HCT116 (cell line): ENCODE data around the gene KCNMB2. TPM values are rescaled to one million over a fixed set of nuclear protein-coding genes. Genes with fewer than 3 reads are reported as not detected.

Source experiments
- ATAC-seq: fragments of 200-7000 bp; cut with Tn5 transposase; 2 replicates; pipeline ENCODE4 v1.9.1; 2020; ENCODE audit warnings: mild to moderate bottlenecking, moderate library complexity
- BruUV-seq: library from RNA; stranded (reverse); fragments of 400-500 nt; replicated peaks from 2 replicates; lab custom pipeline; 2021; lab: Mats Ljungman, UMichigan
- CTCF ChIA-PET: fragments of 300-600 bp; sonication (Branson Sonifier 250); formaldehyde crosslinking; loops from one replicate; lab custom pipeline; 2021; ENCODE audit warnings: antibody characterized with exemption; lab: Charles Lee
- POLR2A ChIA-PET: fragments of 300-600, 350-600 bp; sonication (Branson Sonifier 250); formaldehyde crosslinking; loops from one replicate; lab custom pipeline; 2021; ENCODE audit warnings: antibody characterized with exemption; lab: Charles Lee
- RAD21 ChIA-PET, 2 experiments: fragments of 300-600 bp; sonication (Branson Sonifier 250); formaldehyde crosslinking; loops; one replicate each; lab custom pipeline; 2023; ENCODE audit warnings: low total read pairs in 2 of 2; ENCODE audit not compliant: uncharacterized antibody in 2 of 2, unreplicated experiment in 2 of 2, low non-redundant PET in 1 of 2; lab: Charles Lee
- DNase-seq: peaks from one replicate; pipeline ENCODE4 v3.0.0-alpha.2; 2010; ENCODE audit warnings: low read depth, low spot score
- H2AFZ ChIP-seq: fragments of 200-600 bp; shearing (Covaris generic), sonication (generic); 2 replicates; pipeline ENCODE4 v1.6.1; 2017; ENCODE audit warnings: low read depth, mixed run types, mixed read lengths, antibody characterized with exemption, low read length; ENCODE audit not compliant: poor library complexity, severe bottlenecking
- H3K27ac ChIP-seq: 2 replicates; pipeline ENCODE4 v1.5.1; 2012; ENCODE audit warnings: low read depth, low read length
- H3K27me3 ChIP-seq: fragments of 200-600 bp; sonication (generic); 2 replicates; pipeline ENCODE4 v1.6.1; 2016; ENCODE audit warnings: mixed run types, low read length, mixed read lengths; ENCODE audit not compliant: insufficient read depth
- H3K36me3 ChIP-seq, 2 experiments: fragments of 200-500 bp in 1 of 2; fragments of 200-600 bp in 1 of 2; sonication (Bioruptor generic) in 1 of 2; sonication (generic) in 1 of 2; 2 replicates each; pipeline versions ENCODE4 v1.5.1 to v1.6.1; 2014 to 2016; ENCODE audit warnings: low read length in 2 of 2, inconsistent platforms in 1 of 2, mixed read lengths in 1 of 2, mixed run types in 1 of 2; ENCODE audit not compliant: insufficient read depth in 2 of 2, control insufficient read depth in 1 of 2
- H3K4me1 ChIP-seq, 2 experiments: fragments of 200-600 bp in 1 of 2; sonication (generic) in 1 of 2; 2 replicates each; pipeline versions ENCODE4 v1.5.1 to v1.6.1; 2012 to 2017; ENCODE audit warnings: low read length in 2 of 2, inconsistent platforms in 1 of 2, mild to moderate bottlenecking in 1 of 2, mixed read lengths in 1 of 2, mixed run types in 1 of 2, moderate library complexity in 1 of 2; ENCODE audit not compliant: insufficient read depth in 2 of 2, control insufficient read depth in 1 of 2
- H3K4me2 ChIP-seq: fragments of 200-600 bp; sonication (generic); 2 replicates; pipeline ENCODE4 v1.6.1; 2017; ENCODE audit warnings: mixed run types, low read length, mixed read lengths
- H3K4me3 ChIP-seq, 2 experiments: fragments of 200-600 bp in 1 of 2; sonication (generic) in 1 of 2; replicated peaks in 1 of 2; 2 replicates each; pipeline ENCODE4 v1.5.1; 2011 to 2016; ENCODE audit warnings: low read length in 2 of 2, control low read depth in 1 of 2, low read depth in 1 of 2, mild to moderate bottlenecking in 1 of 2, mixed read lengths in 1 of 2, mixed run types in 1 of 2
- H3K79me2 ChIP-seq: fragments of 200-600 bp; sonication (generic); 2 replicates; pipeline ENCODE4 v1.6.1; 2017; ENCODE audit warnings: mild to moderate bottlenecking, mixed run types, low read length, moderate library complexity, mixed read lengths; ENCODE audit not compliant: insufficient read depth
- H3K9ac ChIP-seq: fragments of 200-600 bp; sonication (generic); 2 replicates; pipeline ENCODE4 v1.6.1; 2016; ENCODE audit warnings: low read length, mixed read lengths
- H3K9me2 ChIP-seq: fragments of 200-600 bp; sonication (generic), shearing (Covaris generic); 2 replicates; pipeline ENCODE4 v1.6.1; 2017; ENCODE audit warnings: mixed run types, mild to moderate bottlenecking, moderate library complexity; ENCODE audit not compliant: insufficient read depth
- H3K9me3 ChIP-seq, 2 experiments: fragments of 200-500 bp in 1 of 2; fragments of 200-600 bp in 1 of 2; sonication (Bioruptor generic) in 1 of 2; sonication (generic) in 1 of 2; 2 replicates each; pipeline ENCODE4 v1.6.1; 2014 to 2017; ENCODE audit warnings: low read length in 2 of 2, mixed read lengths in 2 of 2, inconsistent platforms in 1 of 2, low read depth in 1 of 2, mild to moderate bottlenecking in 1 of 2, mixed run types in 1 of 2, moderate library complexity in 1 of 2; ENCODE audit not compliant: control insufficient read depth in 1 of 2, insufficient read depth in 1 of 2
- H4K20me1 ChIP-seq: fragments of 200-600 bp; sonication (generic), shearing (Covaris generic); 2 replicates; pipeline ENCODE4 v1.6.1; 2017; ENCODE audit warnings: mixed run types, mild to moderate bottlenecking, moderate library complexity; ENCODE audit not compliant: insufficient read depth
- CBX3 ChIP-seq: IDR thresholded peaks from 2 replicates; pipeline ENCODE4 v1.6.1; 2012; ENCODE audit warnings: low read depth
- CEBPB ChIP-seq: IDR thresholded peaks from 2 replicates; pipeline ENCODE4 v1.6.1; 2012; ENCODE audit warnings: low read depth
- ELF1 ChIP-seq: IDR thresholded peaks from 2 replicates; pipeline ENCODE4 v1.6.1; 2012; ENCODE audit warnings: low read depth, borderline replicate concordance
- EZH2phosphoT487 ChIP-seq: fragments of 200-600 bp; IDR thresholded peaks from 2 replicates; pipeline ENCODE4 v1.6.1; 2018; ENCODE audit warnings: antibody characterized with exemption, borderline replicate concordance
- FOSL1 ChIP-seq: IDR thresholded peaks from 2 replicates; pipeline ENCODE4 v1.6.1; 2012; ENCODE audit warnings: low read depth
- POLR2A ChIP-seq: IDR thresholded peaks from 2 replicates; pipeline ENCODE4 v1.7.0; 2011; ENCODE audit warnings: borderline replicate concordance; ENCODE audit not compliant: insufficient read depth, insufficient read length; ENCODE audit errors: extremely low read depth
- SP1 ChIP-seq: IDR thresholded peaks from 2 replicates; pipeline ENCODE4 v1.6.1; 2012; ENCODE audit warnings: low read depth
- SRF ChIP-seq: IDR thresholded peaks from 2 replicates; pipeline ENCODE4 v1.6.1; 2012; ENCODE audit warnings: low read depth
- YY1 ChIP-seq: IDR thresholded peaks from 2 replicates; pipeline ENCODE4 v1.6.1; 2011; ENCODE audit warnings: low read length, low read depth, moderate library complexity, mild to moderate bottlenecking; ENCODE audit not compliant: insufficient replicate concordance; ENCODE audit errors: extremely low read depth
- ZFX ChIP-seq: fragments of 450-650 bp; IDR thresholded peaks from 2 replicates; pipeline ENCODE4 v1.6.1; 2017
- ZNF274 ChIP-seq: fragments of 200-500 bp; sonication (Bioruptor generic); IDR thresholded peaks from 2 replicates; pipeline ENCODE4 v1.6.1; 2014; ENCODE audit warnings: mild to moderate bottlenecking, low read depth, low read length, inconsistent platforms
- intact Hi-C: fragments of 100-400 bp; cut with micrococcal nuclease; formaldehyde crosslinking; loops from 2 replicates; pipeline ENCODE4 v1.10.0; 2022
- total RNA-seq: library from RNA; stranded (reverse); gene quantifications from one replicate; pipeline ENCODE4 v1.2.1, GENCODE V29; 2021; ENCODE audit not compliant: unreplicated experiment
- TF ChIP-seq, protein P1 (sequence below): IDR thresholded peaks from 2 replicates; pipeline ENCODE4 v1.6.1; 2012
- TF ChIP-seq, protein P2 (sequence below): IDR thresholded peaks from 2 replicates; pipeline ENCODE4 v1.6.1; 2012; ENCODE audit warnings: low read depth
- TF ChIP-seq, protein P3 (sequence below): IDR thresholded peaks from 2 replicates; pipeline ENCODE4 v1.6.1; 2011; ENCODE audit warnings: mild to moderate bottlenecking, low read length, moderate library complexity; ENCODE audit not compliant: insufficient replicate concordance; ENCODE audit errors: extremely low read depth
- TF ChIP-seq, protein P4 (sequence below): IDR thresholded peaks from 2 replicates; pipeline ENCODE4 v1.6.1; 2012

The KCNMB2 gene
- total RNA-seq, 1 experiment from 2014 or later, result not detected

DNA sequence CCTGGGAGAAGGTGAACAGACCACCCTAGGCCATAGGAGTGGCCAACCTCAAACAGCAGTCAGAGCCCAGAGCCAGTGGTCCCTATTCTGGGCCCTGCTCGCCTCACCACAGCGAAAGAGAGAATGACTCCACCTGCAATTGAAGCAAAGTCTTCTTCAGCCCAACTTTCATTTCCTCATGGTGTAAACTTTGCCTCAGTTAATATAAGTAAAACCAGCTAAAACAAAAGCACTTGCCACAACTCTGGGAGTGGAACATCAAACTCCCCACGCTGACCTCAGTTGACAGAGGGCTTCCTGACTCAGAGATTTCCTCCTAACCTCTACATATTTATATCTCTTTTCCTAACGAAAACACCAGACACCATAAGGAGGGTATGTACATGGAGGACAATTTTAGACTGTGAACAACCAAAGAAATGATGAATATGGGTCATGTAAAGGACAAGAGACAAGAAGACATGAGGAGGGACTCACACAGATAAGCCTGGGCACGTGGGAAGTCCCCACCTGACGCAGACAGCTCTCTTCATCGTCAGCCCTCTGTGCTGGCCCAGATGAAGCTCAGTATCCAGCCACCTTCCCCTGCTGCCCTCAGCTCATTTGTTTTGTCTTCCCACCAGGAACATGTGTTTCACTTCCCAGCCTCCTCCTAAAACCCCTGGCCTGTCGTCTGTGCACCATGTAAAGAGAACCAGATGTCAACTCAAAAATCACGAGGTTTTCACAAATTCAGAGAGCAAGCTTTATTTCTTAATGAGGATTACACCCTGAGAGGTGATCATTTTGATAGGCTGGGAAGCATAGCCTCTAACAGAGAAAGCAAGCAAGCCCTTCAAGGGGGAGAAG, 140.9 kb downstream of the KCNMB2 start:
- H3K4me2 ChIP-seq, result no peak overlapping the region
- H3K27ac ChIP-seq, result no peak overlapping the region
- no peaks in the 10 kb centered on the region for H3K79me2 ChIP-seq
- no peaks in the 10 kb centered on the region for H3K27me3 ChIP-seq
- H3K9ac ChIP-seq, result no peak overlapping the region
- RAD21 ChIA-PET, result no interaction called here
- no peaks in the 10 kb centered on the region for H3K4me1 ChIP-seq
- POLR2A ChIA-PET, result no interaction called here
- no peaks in the 10 kb centered on the region for H3K9me2 ChIP-seq
- DNase-seq (no peak), ATAC-seq (no peak)
- no peaks in the 10 kb centered on the region for H3K9me3 ChIP-seq
- CTCF ChIA-PET, result no interaction called here
- TF ChIP-seq CBX3 (no peak), ZNF274 (no peak), CEBPB (no peak), SRF (no peak), EZH2phosphoT487 (no peak), ELF1 (no peak), YY1 (no peak), ZFX (no peak), SP1 (no peak), FOSL1 (no peak), POLR2A (no peak)
- TF ChIP-seq, protein P1, sequence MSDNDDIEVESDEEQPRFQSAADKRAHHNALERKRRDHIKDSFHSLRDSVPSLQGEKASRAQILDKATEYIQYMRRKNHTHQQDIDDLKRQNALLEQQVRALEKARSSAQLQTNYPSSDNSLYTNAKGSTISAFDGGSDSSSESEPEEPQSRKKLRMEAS, result no peak
- TF ChIP-seq, protein P2, sequence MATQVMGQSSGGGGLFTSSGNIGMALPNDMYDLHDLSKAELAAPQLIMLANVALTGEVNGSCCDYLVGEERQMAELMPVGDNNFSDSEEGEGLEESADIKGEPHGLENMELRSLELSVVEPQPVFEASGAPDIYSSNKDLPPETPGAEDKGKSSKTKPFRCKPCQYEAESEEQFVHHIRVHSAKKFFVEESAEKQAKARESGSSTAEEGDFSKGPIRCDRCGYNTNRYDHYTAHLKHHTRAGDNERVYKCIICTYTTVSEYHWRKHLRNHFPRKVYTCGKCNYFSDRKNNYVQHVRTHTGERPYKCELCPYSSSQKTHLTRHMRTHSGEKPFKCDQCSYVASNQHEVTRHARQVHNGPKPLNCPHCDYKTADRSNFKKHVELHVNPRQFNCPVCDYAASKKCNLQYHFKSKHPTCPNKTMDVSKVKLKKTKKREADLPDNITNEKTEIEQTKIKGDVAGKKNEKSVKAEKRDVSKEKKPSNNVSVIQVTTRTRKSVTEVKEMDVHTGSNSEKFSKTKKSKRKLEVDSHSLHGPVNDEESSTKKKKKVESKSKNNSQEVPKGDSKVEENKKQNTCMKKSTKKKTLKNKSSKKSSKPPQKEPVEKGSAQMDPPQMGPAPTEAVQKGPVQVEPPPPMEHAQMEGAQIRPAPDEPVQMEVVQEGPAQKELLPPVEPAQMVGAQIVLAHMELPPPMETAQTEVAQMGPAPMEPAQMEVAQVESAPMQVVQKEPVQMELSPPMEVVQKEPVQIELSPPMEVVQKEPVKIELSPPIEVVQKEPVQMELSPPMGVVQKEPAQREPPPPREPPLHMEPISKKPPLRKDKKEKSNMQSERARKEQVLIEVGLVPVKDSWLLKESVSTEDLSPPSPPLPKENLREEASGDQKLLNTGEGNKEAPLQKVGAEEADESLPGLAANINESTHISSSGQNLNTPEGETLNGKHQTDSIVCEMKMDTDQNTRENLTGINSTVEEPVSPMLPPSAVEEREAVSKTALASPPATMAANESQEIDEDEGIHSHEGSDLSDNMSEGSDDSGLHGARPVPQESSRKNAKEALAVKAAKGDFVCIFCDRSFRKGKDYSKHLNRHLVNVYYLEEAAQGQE, result no peak
- TF ChIP-seq, protein P3, sequence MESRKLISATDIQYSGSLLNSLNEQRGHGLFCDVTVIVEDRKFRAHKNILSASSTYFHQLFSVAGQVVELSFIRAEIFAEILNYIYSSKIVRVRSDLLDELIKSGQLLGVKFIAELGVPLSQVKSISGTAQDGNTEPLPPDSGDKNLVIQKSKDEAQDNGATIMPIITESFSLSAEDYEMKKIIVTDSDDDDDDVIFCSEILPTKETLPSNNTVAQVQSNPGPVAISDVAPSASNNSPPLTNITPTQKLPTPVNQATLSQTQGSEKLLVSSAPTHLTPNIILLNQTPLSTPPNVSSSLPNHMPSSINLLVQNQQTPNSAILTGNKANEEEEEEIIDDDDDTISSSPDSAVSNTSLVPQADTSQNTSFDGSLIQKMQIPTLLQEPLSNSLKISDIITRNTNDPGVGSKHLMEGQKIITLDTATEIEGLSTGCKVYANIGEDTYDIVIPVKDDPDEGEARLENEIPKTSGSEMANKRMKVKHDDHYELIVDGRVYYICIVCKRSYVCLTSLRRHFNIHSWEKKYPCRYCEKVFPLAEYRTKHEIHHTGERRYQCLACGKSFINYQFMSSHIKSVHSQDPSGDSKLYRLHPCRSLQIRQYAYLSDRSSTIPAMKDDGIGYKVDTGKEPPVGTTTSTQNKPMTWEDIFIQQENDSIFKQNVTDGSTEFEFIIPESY, result no peak
- TF ChIP-seq, protein P4, sequence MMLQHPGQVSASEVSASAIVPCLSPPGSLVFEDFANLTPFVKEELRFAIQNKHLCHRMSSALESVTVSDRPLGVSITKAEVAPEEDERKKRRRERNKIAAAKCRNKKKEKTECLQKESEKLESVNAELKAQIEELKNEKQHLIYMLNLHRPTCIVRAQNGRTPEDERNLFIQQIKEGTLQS, result no peak
- intact Hi-C loops, result no loop called here
- no peaks in the 10 kb centered on the region for H3K36me3 ChIP-seq
- no peak overlapping the region for H3K4me3 ChIP-seq
- no peak overlapping the region for H2AFZ ChIP-seq
- no TSS peak for BruUV-seq
- H4K20me1 ChIP-seq, result no peaks in the 10 kb centered on the region
